Measurements from ENCODE around the gene MROH8.

MROH8 gene

GRCh38 chr20:37178839-37179682 lies at the start of gene MROH8, which contains the start of gene RPN2:
Gene MROH8, minus strand, starts transcription at chr20:37179548.
Gene RPN2, plus strand, starts transcription at chr20:37179330. Its CDS starts 27 bp downstream, at chr20:37179357.
- peak; percentile 98 for ATAC-seq

GRCh38 chr20:37228656-37229055 lies 49.3 kb upstream of the MROH8 start:
- ATAC-seq (no peak), DNase-seq (no peak)
- no peak overlapping the region for H3K27ac Mint-ChIP-seq
- no peak overlapping the region for H3K4me3 Mint-ChIP-seq
- no peaks in the 10 kb centered on the region for H3K4me1 Mint-ChIP-seq
- H3K27me3 Mint-ChIP-seq = no peaks in the 10 kb centered on the region
- no peaks in the 10 kb centered on the region for H3K9me3 Mint-ChIP-seq

More at GRCh38 chr20:37178839-37179682, at the start of gene MROH8, which contains the start of gene RPN2:
- Mint-ChIP-seq H3K9me3 (no peaks in the 10 kb centered on the region), H3K27me3 (no peaks in the 10 kb centered on the region), H3K27ac (peak within 1 kb of the TSS; percentile 97 to 100), H3K4me1 (peaks cover 39% of the 10 kb centered on the region), H3K4me3 (peak within 1 kb of the TSS; percentile 97 to 98)
- peak; percentile 93 to 96 for DNase-seq

GRCh38 chr20:37228082-37228481 lies 48.7 kb upstream of the MROH8 start:
- DNase-seq (no peak), ATAC-seq (no peak)
- no peak overlapping the region for H3K4me3 Mint-ChIP-seq
- H3K27ac Mint-ChIP-seq = no peak overlapping the region
- no peaks in the 10 kb centered on the region for H3K9me3 Mint-ChIP-seq
- H3K27me3 Mint-ChIP-seq = no peaks in the 10 kb centered on the region
- H3K4me1 Mint-ChIP-seq = no peaks in the 10 kb centered on the region

- Mint-ChIP-seq H3K4me1 (no peaks in the 10 kb centered on the region), H3K9me3 (no peaks in the 10 kb centered on the region), H3K27me3 (no peaks in the 10 kb centered on the region), H3K27ac (no peak overlapping the region), H3K4me3 (no peak overlapping the region)
- no peak for ATAC-seq
- DNase-seq = no peak
Measured at GRCh38 chr20:37226889-37227288, 47.5 kb upstream of the MROH8 start.

- ATAC-seq (no peak), DNase-seq (no peak)
- Mint-ChIP-seq H3K9me3 (no peaks in the 10 kb centered on the region), H3K4me1 (no peaks in the 10 kb centered on the region), H3K4me3 (no peak overlapping the region), H3K27ac (peak overlapping the region in 1 of 2 donors; percentile 44), H3K27me3 (no peaks in the 10 kb centered on the region)
Measured at GRCh38 chr20:37225146-37225545, 45.8 kb upstream of the MROH8 start.

GRCh38 chr20:37223053-37223452 lies 43.7 kb upstream of the MROH8 start:
- DNase-seq = no peak
- Mint-ChIP-seq H3K4me3 (no peak overlapping the region), H3K27ac (no peak overlapping the region), H3K9me3 (no peaks in the 10 kb centered on the region), H3K4me1 (no peaks in the 10 kb centered on the region), H3K27me3 (no peaks in the 10 kb centered on the region)
- ATAC-seq = no peak

- no peaks in the 10 kb centered on the region for H3K4me1 Mint-ChIP-seq
- no peaks in the 10 kb centered on the region for H3K9me3 Mint-ChIP-seq
- DNase-seq (no peak), ATAC-seq (no peak)
- no peaks in the 10 kb centered on the region for H3K27me3 Mint-ChIP-seq
- H3K27ac Mint-ChIP-seq = no peak overlapping the region
- H3K4me3 Mint-ChIP-seq = no peak overlapping the region
Measured at GRCh38 chr20:37222086-37222485, 42.7 kb upstream of the MROH8 start.

GRCh38 chr20:37220731-37221130 lies 41.4 kb upstream of the MROH8 start:
- DNase-seq (no peak), ATAC-seq (no peak)
- Mint-ChIP-seq H3K27me3 (no peaks in the 10 kb centered on the region), H3K27ac (no peak overlapping the region), H3K4me1 (no peaks in the 10 kb centered on the region), H3K4me3 (no peak overlapping the region), H3K9me3 (no peaks in the 10 kb centered on the region)

GRCh38 chr20:37219751-37220668 lies 40.7 kb upstream of the MROH8 start:
- DNase-seq = no peak
- no peak for ATAC-seq
- no peaks in the 10 kb centered on the region for H3K27me3 Mint-ChIP-seq
- no peaks in the 10 kb centered on the region for H3K4me1 Mint-ChIP-seq
- no peaks in the 10 kb centered on the region for H3K9me3 Mint-ChIP-seq
- H3K27ac Mint-ChIP-seq = peak overlapping the region; percentile 7 to 80
- no peak overlapping the region for H3K4me3 Mint-ChIP-seq

- H3K4me3 Mint-ChIP-seq = no peak overlapping the region
- no peak overlapping the region for H3K27ac Mint-ChIP-seq
- ATAC-seq (no peak), DNase-seq (no peak)
- no peaks in the 10 kb centered on the region for H3K9me3 Mint-ChIP-seq
- no peaks in the 10 kb centered on the region for H3K27me3 Mint-ChIP-seq
- H3K4me1 Mint-ChIP-seq = no peaks in the 10 kb centered on the region
Measured at GRCh38 chr20:37218976-37219375, 39.6 kb upstream of the MROH8 start.

GRCh38 chr20:37218441-37218840 lies 39.1 kb upstream of the MROH8 start:
- DNase-seq (no peak), ATAC-seq (no peak)
- Mint-ChIP-seq H3K9me3 (no peaks in the 10 kb centered on the region), H3K4me3 (no peak overlapping the region), H3K4me1 (no peaks in the 10 kb centered on the region), H3K27ac (no peak overlapping the region), H3K27me3 (no peaks in the 10 kb centered on the region)

- Mint-ChIP-seq H3K27ac (no peak overlapping the region), H3K4me3 (no peak overlapping the region), H3K4me1 (no peaks in the 10 kb centered on the region), H3K9me3 (no peaks in the 10 kb centered on the region), H3K27me3 (no peaks in the 10 kb centered on the region)
- no peak for DNase-seq
- no peak for ATAC-seq
Measured at GRCh38 chr20:37209661-37210314, 30.4 kb upstream of the MROH8 start.

GRCh38 chr20:37209193-37209592 lies 29.8 kb upstream of the MROH8 start:
- H3K27ac Mint-ChIP-seq = no peak overlapping the region
- DNase-seq = no peak
- ATAC-seq = no peak
- no peaks in the 10 kb centered on the region for H3K4me1 Mint-ChIP-seq
- no peak overlapping the region for H3K4me3 Mint-ChIP-seq
- H3K27me3 Mint-ChIP-seq = no peaks in the 10 kb centered on the region
- H3K9me3 Mint-ChIP-seq = no peaks in the 10 kb centered on the region

- H3K4me1 Mint-ChIP-seq = no peaks in the 10 kb centered on the region
- H3K4me3 Mint-ChIP-seq = no peak overlapping the region
- ATAC-seq (no peak), DNase-seq (no peak)
- H3K27me3 Mint-ChIP-seq = no peaks in the 10 kb centered on the region
- no peak overlapping the region for H3K27ac Mint-ChIP-seq
- H3K9me3 Mint-ChIP-seq = no peaks in the 10 kb centered on the region
Measured at GRCh38 chr20:37207171-37207570, 27.8 kb upstream of the MROH8 start.

GRCh38 chr20:37205794-37206193 lies 26.4 kb upstream of the MROH8 start:
- no peaks in the 10 kb centered on the region for H3K9me3 Mint-ChIP-seq
- no peak overlapping the region for H3K4me3 Mint-ChIP-seq
- H3K27ac Mint-ChIP-seq = no peak overlapping the region
- no peaks in the 10 kb centered on the region for H3K27me3 Mint-ChIP-seq
- DNase-seq (no peak), ATAC-seq (no peak)
- H3K4me1 Mint-ChIP-seq = peaks cover 2% of the 10 kb centered on the region
